Stimulated activated CD8-positive, alpha-beta memory T cell treated with anti-CD3 and anti-CD28 coated beads, Interleukin-4, amount 100 ng/mL, for 4 hours (primary cell): ENCODE measurements around the gene OGFOD3.
"Not testable (repeated sequence)": the region's sequence is repeated elsewhere in the genome, so short reads cannot be mapped to it uniquely, and the experiment has no call there.

Source experiments
- DNase-seq, 2 donors: peaks; one replicate each; pipeline ENCODE4 v3.0.0-alpha.2; 2020; ENCODE audit warnings: low read depth in 2 of 2, low spot score in 1 of 2

OGFOD3 gene

DNA sequence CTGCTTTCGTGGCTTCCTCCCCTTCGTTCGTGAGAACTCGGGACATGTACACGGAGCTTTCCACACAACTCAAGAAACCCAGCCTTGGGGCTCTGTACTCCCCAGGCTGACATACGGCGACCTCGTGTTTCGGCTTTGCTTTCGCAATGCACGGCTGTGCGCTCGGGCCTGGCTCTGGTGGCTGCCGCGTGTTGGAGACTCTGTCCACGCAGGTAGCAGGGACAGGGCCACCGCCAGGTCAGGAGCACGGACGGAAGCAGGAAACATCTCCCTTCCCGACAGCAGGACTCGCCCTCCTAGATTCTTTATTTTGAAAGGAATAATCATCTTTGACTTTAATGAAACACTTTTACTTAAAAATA is 29.5 kb downstream of the OGFOD3 start:
- DNase-seq: no peak

GRCh38 chr17:82388223-82388921 is 30.0 kb downstream of the OGFOD3 start:
- DNase-seq: no peak

DNA sequence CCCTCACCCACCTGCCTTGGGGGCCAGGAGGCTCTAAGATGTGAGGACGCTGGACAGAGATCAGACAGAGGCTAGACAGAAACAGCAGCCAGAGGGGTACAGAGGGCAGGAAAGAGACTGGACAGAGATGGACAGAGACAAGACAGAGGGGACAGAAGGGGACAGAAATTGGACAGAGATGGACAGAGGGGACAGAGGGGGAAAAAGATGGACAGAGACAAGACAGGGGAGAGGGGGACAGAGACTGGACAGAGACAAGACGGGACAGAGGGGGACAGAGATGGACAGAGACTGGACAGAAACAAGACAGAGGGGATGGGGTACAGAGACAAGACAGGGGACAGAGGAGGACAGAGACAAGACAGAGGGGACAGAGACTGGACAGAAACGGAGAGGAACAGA is 30.7 kb downstream of the OGFOD3 start:
- DNase-seq: no peak

DNA sequence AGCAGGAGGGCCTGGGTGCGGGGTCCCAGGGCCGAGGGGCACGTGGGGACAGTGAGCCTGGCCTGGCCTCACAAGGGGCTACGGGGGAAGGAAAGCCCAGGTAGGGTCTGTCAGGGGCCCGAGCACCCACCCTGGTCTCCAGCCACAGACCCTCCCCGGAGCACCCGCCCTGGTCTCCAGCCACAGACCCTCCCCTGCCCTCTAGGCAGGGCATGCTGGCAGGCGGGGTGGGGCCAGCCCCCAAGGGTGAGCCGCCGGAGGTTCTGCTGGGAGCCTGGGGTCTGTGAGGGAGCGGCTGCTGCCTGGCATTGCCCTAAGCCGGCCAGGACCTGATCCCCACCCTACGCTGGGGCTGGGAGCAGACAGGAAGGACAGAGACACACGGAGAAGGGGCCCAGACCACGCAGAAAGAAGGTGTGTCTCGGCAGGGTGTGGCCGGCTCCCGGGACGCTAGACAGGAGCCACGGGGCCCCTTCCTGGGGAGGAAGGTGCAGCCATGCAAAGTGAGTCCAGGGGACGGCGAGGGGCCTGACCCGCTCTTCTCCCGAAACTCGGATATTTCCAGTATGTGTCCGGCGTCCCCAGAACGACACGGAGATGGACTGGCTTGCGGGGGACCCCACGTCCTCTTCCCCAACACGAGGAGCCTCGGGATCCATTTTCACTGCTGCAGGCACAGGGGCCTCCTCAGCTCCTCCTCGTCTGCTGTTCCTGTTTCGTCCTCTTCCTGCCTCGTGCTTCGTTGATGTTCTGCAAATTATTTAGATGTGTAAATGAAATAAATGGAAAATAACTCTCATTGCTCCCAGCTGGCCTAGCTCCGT is 31.3 kb downstream of the OGFOD3 start:
- no peak for DNase-seq

DNA sequence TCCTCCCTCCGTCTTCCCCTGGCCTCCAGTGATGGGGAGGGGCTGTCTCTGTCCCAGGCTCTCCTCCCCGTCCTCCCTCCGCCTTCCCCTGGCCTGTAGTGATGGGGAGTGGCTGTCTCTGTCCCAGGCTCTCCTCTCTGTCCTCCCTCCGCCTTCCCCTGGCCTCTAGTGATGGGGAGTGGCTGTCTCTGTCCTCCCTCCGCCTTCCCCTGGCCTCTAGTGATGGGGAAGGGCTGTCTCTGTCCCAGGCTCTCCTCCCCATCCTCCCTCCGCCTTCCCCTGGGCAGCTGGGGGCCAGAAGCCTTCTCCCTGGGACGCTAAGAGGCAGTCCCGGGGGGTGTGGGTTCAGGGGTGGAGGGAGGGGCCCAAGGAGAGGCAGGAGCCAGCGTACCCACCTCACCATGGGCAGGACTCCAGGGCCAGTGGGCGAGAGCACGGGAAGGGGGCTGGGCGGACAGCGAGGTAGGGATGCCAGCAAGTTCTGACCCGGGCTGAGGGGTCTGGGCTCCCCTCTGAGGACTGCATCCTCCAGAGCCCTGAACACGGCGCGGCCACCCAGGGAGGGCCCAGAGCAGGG is 32.0 kb downstream of the OGFOD3 start:
- no peak for DNase-seq

GRCh38 chr17:82385559-82386254 is 32.7 kb downstream of the OGFOD3 start:
- no peak for DNase-seq

- no peak for DNase-seq
Observed at GRCh38 chr17:82384730-82385481, 33.5 kb downstream of the OGFOD3 start.

GRCh38 chr17:82384051-82384729 is 34.2 kb downstream of the OGFOD3 start:
- DNase-seq: no peak

DNA sequence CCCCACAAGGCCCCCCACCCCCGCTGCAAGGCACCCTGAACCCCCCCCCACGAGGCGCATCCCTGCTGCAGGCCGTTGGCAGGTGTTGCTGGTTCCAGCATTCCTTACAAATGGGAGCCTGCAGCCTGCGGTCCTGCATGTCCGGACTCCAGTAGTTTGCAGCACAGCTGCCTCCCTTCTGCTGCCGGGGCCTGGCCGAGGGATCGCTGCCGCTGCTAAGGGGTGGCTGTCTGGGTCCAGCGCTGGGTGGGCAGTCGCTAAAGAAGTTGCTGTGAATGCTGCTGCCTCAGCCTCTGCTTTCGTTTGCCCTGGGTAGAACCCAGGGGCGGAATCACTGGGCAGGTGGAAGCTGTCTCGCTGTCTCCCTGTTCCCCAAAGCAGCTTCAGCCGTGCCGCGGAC is 35.0 kb downstream of the OGFOD3 start:
- DNase-seq: no peak

- no peak for DNase-seq
Observed at GRCh38 chr17:82382933-82383255, 35.5 kb downstream of the OGFOD3 start.

DNA sequence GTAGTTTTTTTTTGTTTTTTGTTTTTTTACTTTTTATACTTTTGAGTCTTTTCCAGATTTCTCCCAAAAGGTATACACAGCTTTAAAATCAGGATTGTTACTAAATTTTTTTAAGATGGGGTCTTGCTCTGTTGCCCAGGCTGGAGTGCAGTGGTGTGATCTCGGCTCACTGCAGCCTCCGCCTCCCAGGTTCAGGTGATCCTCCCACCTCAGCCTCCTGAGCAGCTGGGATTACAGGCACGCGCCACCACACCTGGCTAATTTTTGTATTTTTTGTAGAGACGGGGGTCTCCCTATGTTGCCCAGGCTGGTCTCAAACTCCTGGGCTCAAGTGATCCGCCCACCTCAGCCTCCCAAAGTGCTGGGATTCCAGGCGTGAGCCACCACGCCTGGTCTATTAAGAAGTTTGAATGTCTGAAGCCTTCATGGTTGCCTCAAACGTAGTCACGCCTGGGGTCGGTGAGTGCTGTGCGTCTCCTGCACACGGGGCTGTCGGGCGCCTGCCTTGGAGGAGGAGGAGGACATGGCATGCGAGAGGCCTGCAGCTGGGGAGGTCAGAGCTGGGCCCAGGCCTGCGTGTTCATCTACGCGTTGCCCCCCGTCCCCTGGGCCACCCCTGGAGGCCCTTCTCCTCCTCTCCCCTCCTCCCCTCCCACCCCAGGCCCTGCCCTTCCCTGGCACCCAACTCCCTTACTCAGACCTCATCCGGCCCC is 36.0 kb downstream of the OGFOD3 start:
- DNase-seq: not testable (repeated sequence)

DNA sequence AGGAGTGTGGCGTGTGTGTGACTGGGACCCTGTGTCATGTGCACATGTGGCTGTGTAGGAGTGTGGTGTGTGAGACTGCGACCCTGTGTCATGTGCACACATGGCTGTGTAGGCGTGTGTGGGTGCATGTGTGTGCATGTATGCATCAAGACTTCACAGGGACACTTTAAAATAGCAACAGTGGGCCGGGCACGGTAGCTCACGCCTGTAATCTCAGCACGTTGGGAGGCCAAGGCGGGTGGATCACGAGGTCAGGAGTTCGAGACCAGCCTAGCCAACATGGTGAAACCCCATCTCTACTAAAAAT is 36.7 kb downstream of the OGFOD3 start:
- DNase-seq: not testable (repeated sequence)

DNA sequence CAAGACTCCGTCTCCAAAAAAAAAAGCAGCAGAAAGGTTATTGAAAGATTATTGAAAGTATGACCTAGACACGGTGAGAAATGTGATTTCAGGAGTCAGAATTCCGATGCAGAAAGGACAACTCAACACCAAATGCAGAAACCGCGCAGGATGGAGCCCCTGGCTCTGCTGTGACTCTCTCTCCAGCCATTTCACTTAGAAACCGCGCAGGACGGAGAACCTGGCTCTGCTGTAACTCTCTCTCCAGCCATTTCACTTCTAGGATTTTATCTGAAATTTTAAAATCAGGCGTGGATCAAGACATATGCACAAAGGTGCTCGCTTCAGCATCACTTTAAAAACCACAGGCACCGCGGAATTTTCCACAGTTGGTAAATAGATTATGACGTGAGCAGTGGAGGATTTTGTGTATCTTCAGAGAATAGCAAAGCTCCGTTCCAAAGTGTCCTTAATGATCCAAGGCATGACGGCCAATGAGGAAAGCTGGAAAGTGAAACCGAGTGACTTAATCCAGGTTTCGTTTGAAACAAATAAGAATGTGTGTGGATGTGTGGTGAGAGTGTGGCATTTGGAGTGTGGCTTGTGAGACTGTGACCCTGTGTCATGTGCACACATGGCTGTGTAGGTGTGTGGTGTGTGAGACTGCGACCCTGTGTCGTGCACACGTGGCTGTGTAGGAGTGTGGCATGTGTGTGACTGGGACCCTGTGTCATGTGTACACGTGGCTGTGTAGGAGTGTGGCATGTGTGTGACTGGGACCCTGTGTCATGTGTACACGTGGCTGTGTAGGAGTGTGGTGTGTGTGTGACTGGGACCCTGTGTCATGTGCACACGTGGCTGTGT is 37.3 kb downstream of the OGFOD3 start:
- DNase-seq: no peak

DNA sequence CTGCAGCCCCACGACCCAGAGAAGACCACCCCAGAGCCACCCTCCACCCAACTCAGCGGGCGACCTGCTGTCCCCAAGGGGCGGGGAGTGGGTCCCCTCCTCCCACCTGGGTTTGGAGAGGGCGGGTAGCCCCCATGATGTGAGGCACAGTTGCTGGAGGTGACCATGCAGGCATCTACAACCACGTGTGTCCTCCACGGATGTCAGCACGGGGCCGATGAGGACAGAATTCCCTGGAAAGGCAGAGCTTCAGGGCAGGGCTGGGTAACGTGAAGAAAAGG is 39.7 kb downstream of the OGFOD3 start:
- no peak for DNase-seq

DNA sequence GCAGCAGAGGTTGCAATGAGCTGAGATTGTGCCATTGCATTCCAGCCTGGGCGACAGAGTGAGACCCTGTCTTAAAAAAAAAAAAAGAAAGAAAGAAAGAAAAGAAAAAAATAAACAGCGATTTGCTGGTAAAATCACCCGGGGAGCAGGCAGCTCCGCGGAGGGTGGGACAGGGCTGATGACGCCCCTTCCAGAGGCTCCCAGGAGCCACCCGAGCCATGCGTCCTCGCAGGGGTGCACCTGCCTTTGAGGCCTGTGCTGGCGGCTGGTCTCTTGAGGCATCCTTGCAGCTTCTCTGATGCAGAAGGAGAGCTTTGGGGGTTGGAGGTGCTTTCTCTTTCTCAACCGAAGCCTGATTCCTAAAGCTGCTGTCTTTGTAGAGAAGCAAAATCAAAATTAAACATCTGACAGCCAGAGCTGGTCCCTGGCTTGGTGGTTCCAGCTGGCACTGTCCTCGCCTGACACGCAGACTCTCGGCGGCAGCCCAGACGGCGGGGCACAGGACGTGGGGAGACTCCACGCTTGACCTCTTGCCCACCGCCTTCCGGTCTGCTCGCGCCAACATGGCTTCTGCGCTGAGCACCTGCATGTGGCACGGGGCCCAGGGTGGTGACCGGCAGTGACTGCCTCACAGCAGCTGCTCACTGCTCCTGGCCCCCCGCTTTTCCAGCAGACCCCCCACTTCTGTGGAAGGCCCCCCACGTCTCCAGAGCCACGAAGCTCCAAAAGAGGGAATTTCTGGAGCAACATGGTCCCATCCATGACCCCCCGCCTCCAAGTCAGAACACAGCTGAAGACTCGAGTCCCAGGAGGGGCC is 40.3 kb downstream of the OGFOD3 start:
- DNase-seq: no peak

- not testable (repeated sequence) for DNase-seq
Observed at GRCh38 chr17:82377294-82377693, 41.1 kb downstream of the OGFOD3 start.

DNA sequence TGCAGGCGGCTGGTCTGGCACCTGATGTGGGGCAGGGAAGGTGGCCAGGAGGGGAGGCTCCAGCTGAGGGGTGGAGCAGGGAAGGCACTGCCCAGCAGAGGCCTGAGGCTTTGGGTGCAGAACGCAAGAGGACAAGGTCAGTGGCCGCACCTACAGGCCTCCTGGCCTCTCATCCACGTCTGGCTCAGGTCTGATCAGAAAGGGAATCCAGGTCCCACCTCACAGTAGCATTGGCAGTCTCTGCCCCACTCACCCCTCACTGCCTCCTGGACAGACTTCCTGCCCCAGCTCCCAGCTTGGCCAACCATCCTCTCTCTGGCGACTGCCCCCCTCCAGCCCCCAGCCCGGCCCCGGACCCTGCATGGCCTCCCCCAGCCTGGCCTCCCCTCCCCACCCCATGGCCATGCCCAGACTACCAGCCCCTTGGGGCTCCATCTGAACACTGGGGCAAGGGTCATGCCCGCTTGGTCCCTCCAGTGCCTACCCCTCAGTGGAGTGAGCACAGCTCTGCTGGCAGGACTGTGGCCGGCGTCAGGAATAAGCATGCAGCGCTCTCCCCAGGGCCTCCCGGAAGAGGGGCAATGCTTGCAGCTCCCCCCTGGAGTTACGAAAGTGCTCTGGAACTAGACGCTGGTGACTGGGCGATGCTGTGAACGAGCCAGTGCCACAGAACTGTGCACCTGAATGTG is 42.2 kb downstream of the OGFOD3 start:
- DNase-seq: no peak
